HFF-Myc (cell line): ENCODE measurements around the gene OSBPL3.

Experiments used
- DNase-seq: peaks from one replicate; pipeline ENCODE4 v3.0.0-alpha.2; 2011; ENCODE audit warnings: low read depth; ENCODE audit errors: extremely low read depth
- H3K4me3 ChIP-seq: replicated peaks from 2 replicates; pipeline ENCODE4 v1.5.1; 2011; ENCODE audit warnings: low read depth, mild to moderate bottlenecking, control low read depth, low read length
- CTCF ChIP-seq: IDR thresholded peaks from 2 replicates; pipeline ENCODE4 v1.5.1; 2012; ENCODE audit warnings: mild to moderate bottlenecking, low read depth, low read length, control low read depth; ENCODE audit errors: missing control alignments

Gene OSBPL3

GRCh38 chr7:24777806-24778205 is 202.2 kb downstream of the OSBPL3 start:
- no peak for TF ChIP-seq CTCF
- H3K4me3 ChIP-seq = no peak overlapping the region
- DNase-seq = no peak

- H3K4me3 ChIP-seq = no peak overlapping the region
- TF ChIP-seq CTCF = no peak
- DNase-seq = no peak
Measured at GRCh38 chr7:24773646-24774045, 206.3 kb downstream of the OSBPL3 start.

- no peak for TF ChIP-seq CTCF
Measured at GRCh38 chr7:24769851-24770250, 210.1 kb downstream of the OSBPL3 start.

DNA sequence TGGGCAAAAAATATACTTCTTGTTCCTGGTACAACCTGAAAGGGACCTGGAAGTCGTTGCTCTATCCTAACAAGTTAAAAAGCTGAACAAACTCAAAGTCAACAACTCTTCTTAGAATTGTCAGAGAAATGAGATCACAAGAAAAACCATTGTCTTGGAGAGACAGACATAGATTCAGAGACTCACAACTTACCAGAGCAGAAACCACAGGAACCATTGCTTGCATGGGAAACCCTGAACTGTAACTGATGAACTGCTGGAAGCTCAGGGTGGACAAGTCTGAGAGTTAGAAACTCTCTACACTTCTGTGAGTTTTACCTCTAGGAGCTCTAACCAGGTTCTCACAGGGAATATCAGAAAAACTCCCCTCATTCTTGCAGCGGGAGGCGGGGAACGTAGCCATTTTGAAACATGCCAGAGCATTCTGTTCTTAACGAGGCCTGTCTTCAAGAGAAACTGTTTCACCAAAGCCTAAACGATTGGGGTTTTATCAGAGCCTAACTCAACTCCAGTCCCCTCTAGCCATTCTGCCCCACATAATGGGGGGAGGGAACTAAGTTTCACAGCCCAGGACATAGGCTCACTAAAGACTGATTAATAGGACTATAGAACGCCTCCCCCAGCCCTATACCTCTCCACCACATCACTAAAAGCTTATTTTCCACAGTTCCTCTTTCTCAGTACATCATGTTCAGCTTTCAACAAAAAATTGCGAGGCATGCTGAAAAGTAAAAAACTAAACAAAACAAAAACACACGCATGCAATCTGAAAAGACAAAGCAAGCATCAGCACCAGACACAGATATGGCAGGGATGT is 210.8 kb downstream of the OSBPL3 start:
- H3K4me3 ChIP-seq = no peak overlapping the region
- DNase-seq = no peak
- no peak for TF ChIP-seq CTCF

More at GRCh38 chr7:24769851-24770250, 210.1 kb downstream of the OSBPL3 start:
- H3K4me3 ChIP-seq = no peak overlapping the region
- DNase-seq = no peak

DNA sequence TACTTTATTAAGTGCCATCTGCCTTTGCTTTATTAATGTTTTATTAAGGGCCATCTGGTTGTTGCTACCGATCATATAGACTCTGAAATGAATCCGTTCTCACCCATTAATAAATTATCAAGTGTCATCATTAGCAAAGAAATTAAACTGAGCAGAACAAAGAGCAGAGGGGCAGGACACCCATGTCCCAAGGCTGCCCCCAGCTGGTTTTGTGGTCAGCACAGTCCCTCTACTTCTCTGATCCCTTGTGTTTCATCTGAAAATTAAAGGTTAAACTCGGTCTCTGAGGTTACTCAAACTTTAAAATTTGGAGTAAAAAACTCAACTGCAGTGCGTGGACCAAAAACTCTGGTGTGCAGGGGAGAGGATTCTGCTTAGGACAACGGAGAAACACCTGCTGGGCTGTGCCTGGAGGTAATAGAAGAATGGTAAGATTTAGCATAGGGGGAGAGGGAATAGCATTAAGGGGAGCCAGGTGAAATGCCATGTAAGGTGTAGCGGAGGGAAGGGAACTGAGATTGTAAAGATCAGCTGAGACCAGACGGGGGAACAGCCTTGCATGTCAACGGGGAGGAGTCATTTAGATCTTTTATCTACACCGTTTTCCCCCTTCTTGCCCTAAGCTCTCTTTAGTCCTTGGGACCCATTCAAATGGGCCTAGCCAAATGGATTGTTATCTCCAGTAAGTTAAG is 212.0 kb downstream of the OSBPL3 start:
- TF ChIP-seq CTCF = peak; percentile 8
- no peak overlapping the region for H3K4me3 ChIP-seq

GRCh38 chr7:24764972-24765744 is 214.8 kb downstream of the OSBPL3 start:
- no peak for TF ChIP-seq CTCF
- no peak overlapping the region for H3K4me3 ChIP-seq
- no peak for DNase-seq

More for the DNA sequence above, 212.0 kb downstream of the OSBPL3 start:
- no peak for DNase-seq
